ENCODE results near the gene SSBP3. TPM values are rescaled to one million over a fixed set of nuclear protein-coding genes. Genes with fewer than 3 reads are reported as not detected.

SSBP3 gene
- total and polyA plus RNA-seq, 2 donors: 21.7 to 59.1 TPM

- DNase-seq (ENCODE audit: extremely low spot score): no peak
- Histone ChIP-seq H3K36me3 (ENCODE audit: insufficient read depth) (no peaks in the 10 kb centered on the region), H3K4me3 (ENCODE audit: low read depth, low read length) (no peak overlapping the region), H3K4me1 (ENCODE audit: insufficient read depth) (no peaks in the 10 kb centered on the region), H3K27ac (ENCODE audit: low read depth) (peak overlapping the region; percentile 30)
- WGBS: 66% methylated on average over 6 of the region's 6 CpGs
Measured at GRCh38 chr1:54297596-54298283, 108.5 kb downstream of the SSBP3 start.

GRCh38 chr1:54296666-54297065 lies 109.5 kb downstream of the SSBP3 start:
- H3K4me1 ChIP-seq (ENCODE audit: insufficient read depth): no peaks in the 10 kb centered on the region
- H3K36me3 ChIP-seq (ENCODE audit: insufficient read depth): no peaks in the 10 kb centered on the region
- 86% methylated on average over 5 of the region's 5 CpGs for WGBS
- DNase-seq (ENCODE audit: extremely low spot score): no peak
- no peak overlapping the region for H3K4me3 ChIP-seq (ENCODE audit: low read depth, low read length)
- no peak overlapping the region for H3K27ac ChIP-seq (ENCODE audit: low read depth)

GRCh38 chr1:54294887-54295286 lies 111.3 kb downstream of the SSBP3 start:
- no peak for DNase-seq (ENCODE audit: extremely low spot score)
- no peaks in the 10 kb centered on the region for H3K4me1 ChIP-seq (ENCODE audit: insufficient read depth)
- H3K27ac ChIP-seq (ENCODE audit: low read depth): no peak overlapping the region
- H3K4me3 ChIP-seq (ENCODE audit: low read depth, low read length): no peak overlapping the region
- WGBS: 61% methylated on average over 6 of the region's 6 CpGs
- H3K36me3 ChIP-seq (ENCODE audit: insufficient read depth): no peaks in the 10 kb centered on the region

- no peak for DNase-seq (ENCODE audit: extremely low spot score)
- Histone ChIP-seq H3K4me1 (ENCODE audit: insufficient read depth) (no peaks in the 10 kb centered on the region), H3K36me3 (ENCODE audit: insufficient read depth) (no peaks in the 10 kb centered on the region), H3K27ac (ENCODE audit: low read depth) (no peak overlapping the region), H3K4me3 (ENCODE audit: low read depth, low read length) (no peak overlapping the region)
- 77% methylated on average over 10 of the region's 10 CpGs for whole genome bisulfite sequencing
Measured at GRCh38 chr1:54292002-54292911, 113.9 kb downstream of the SSBP3 start.

GRCh38 chr1:54291276-54292001 lies 114.8 kb downstream of the SSBP3 start:
- 79% methylated on average over 20 of the region's 20 CpGs for WGBS
- H3K4me1 ChIP-seq (ENCODE audit: insufficient read depth): no peaks in the 10 kb centered on the region
- no peak for DNase-seq (ENCODE audit: extremely low spot score)
- H3K4me3 ChIP-seq (ENCODE audit: low read depth, low read length): no peak overlapping the region
- H3K36me3 ChIP-seq (ENCODE audit: insufficient read depth): no peaks in the 10 kb centered on the region
- H3K27ac ChIP-seq (ENCODE audit: low read depth): no peak overlapping the region

GRCh38 chr1:54290506-54291184 lies 115.5 kb downstream of the SSBP3 start:
- H3K4me3 ChIP-seq (ENCODE audit: low read depth, low read length): no peak overlapping the region
- no peaks in the 10 kb centered on the region for H3K36me3 ChIP-seq (ENCODE audit: insufficient read depth)
- 47% methylated on average over 12 of the region's 12 CpGs for WGBS
- no peaks in the 10 kb centered on the region for H3K4me1 ChIP-seq (ENCODE audit: insufficient read depth)
- no peak overlapping the region for H3K27ac ChIP-seq (ENCODE audit: low read depth)
- no peak for DNase-seq (ENCODE audit: extremely low spot score)

GRCh38 chr1:54289712-54290233 lies 116.4 kb downstream of the SSBP3 start:
- no peaks in the 10 kb centered on the region for H3K4me1 ChIP-seq (ENCODE audit: insufficient read depth)
- 73% methylated on average over 6 of the region's 6 CpGs for WGBS

GRCh38 chr1:54287801-54288211 lies 118.4 kb downstream of the SSBP3 start:
- WGBS: 59% methylated on average over 9 of the region's 9 CpGs
- Histone ChIP-seq H3K4me3 (ENCODE audit: low read depth, low read length) (no peak overlapping the region), H3K4me1 (ENCODE audit: insufficient read depth) (no peaks in the 10 kb centered on the region), H3K36me3 (ENCODE audit: insufficient read depth) (no peaks in the 10 kb centered on the region), H3K27ac (ENCODE audit: low read depth) (peak overlapping the region; percentile 38)
- DNase-seq (ENCODE audit: extremely low spot score): no peak

More at GRCh38 chr1:54289712-54290233, 116.4 kb downstream of the SSBP3 start:
- DNase-seq (ENCODE audit: extremely low spot score): no peak
- Histone ChIP-seq H3K27ac (ENCODE audit: low read depth) (no peak overlapping the region), H3K4me3 (ENCODE audit: low read depth, low read length) (no peak overlapping the region), H3K36me3 (ENCODE audit: insufficient read depth) (no peaks in the 10 kb centered on the region)

GRCh38 chr1:54287176-54287650 lies 119.0 kb downstream of the SSBP3 start:
- DNase-seq (ENCODE audit: extremely low spot score): peak; percentile 87
- no peak overlapping the region for H3K4me3 ChIP-seq (ENCODE audit: low read depth, low read length)
- H3K36me3 ChIP-seq (ENCODE audit: insufficient read depth): no peaks in the 10 kb centered on the region
- peak overlapping the region; percentile 38 for H3K27ac ChIP-seq (ENCODE audit: low read depth)
- H3K4me1 ChIP-seq (ENCODE audit: insufficient read depth): no peaks in the 10 kb centered on the region
- WGBS: 8% methylated on average over 8 of the region's 8 CpGs

GRCh38 chr1:54285815-54286345 lies 120.3 kb downstream of the SSBP3 start:
- no peaks in the 10 kb centered on the region for H3K36me3 ChIP-seq (ENCODE audit: insufficient read depth)
- DNase-seq (ENCODE audit: extremely low spot score): no peak
- 90% methylated on average over 5 of the region's 5 CpGs for WGBS
- H3K4me1 ChIP-seq (ENCODE audit: insufficient read depth): no peaks in the 10 kb centered on the region
- H3K27ac ChIP-seq (ENCODE audit: low read depth): no peak overlapping the region
- H3K4me3 ChIP-seq (ENCODE audit: low read depth, low read length): no peak overlapping the region

- Histone ChIP-seq H3K27ac (ENCODE audit: low read depth) (no peak overlapping the region), H3K4me1 (ENCODE audit: insufficient read depth) (no peaks in the 10 kb centered on the region), H3K4me3 (ENCODE audit: low read depth, low read length) (no peak overlapping the region), H3K36me3 (ENCODE audit: insufficient read depth) (no peaks in the 10 kb centered on the region)
- DNase-seq (ENCODE audit: extremely low spot score): no peak
- 79% methylated on average over 10 of the region's 10 CpGs for WGBS
Measured at GRCh38 chr1:54284781-54285529, 121.2 kb downstream of the SSBP3 start.

All from urinary bladder (tissue), 4 donors.